Prostate gland (tissue), 2 donors: Measurements from ENCODE around the gene TWF2. TPM values are rescaled to one million over a fixed set of nuclear protein-coding genes. Genes with fewer than 3 reads are reported as not detected.
A peak's percentile ranks its signal among the peaks of the same experiment; 100 is the strongest.

Source experiments
- DNase-seq: peaks from one replicate; pipeline ENCODE4 v3.0.0-alpha.2; 2019; ENCODE audit warnings: low spot score
- H3K27ac ChIP-seq, 2 donors: fragments of 200-600 bp; sonication (generic); 2 replicates each; pipeline ENCODE4 v1.5.1; 2017 to 2019
- H3K27me3 ChIP-seq: fragments of 200-600 bp; sonication (generic); replicated peaks from 2 replicates; pipeline ENCODE4 v1.5.1; 2019; ENCODE audit not compliant: insufficient read depth
- H3K36me3 ChIP-seq, 2 donors: fragments of 200-600 bp; sonication (generic); 1 replicate in 1 of 2; 2 replicates in 1 of 2; pipeline versions ENCODE4 v1.5.1 to v1.8.1; 2017 to 2019
- H3K4me1 ChIP-seq: fragments of 200-600 bp; sonication (generic); replicated peaks from 2 replicates; pipeline ENCODE4 v1.5.1; 2019
- H3K4me3 ChIP-seq, 2 donors: fragments of 200-600 bp; sonication (generic); 2 replicates each; pipeline ENCODE4 v1.5.1; 2017 to 2019
- H3K9me3 ChIP-seq: fragments of 200-600 bp; sonication (generic); 2 replicates; pipeline ENCODE4 v1.5.1; 2017
- CTCF ChIP-seq, 4 experiments: fragments of 200-600 bp in 2 of 4; fragments of 450-650 bp in 2 of 4; sonication (generic) in 2 of 4; IDR thresholded peaks; 1 replicate in 3 of 4; 2 replicates in 1 of 4; pipeline ENCODE4 v1.5.1; 2016 to 2019; ENCODE audit warnings: antibody characterized with exemption in 4 of 4, mild to moderate bottlenecking in 2 of 4, moderate library complexity in 2 of 4
- POLR2A ChIP-seq: fragments of 450-650 bp; IDR thresholded peaks from one replicate; pipeline ENCODE4 v1.6.1; 2016; ENCODE audit warnings: antibody characterized with exemption, mild to moderate bottlenecking
- POLR2AphosphoS5 ChIP-seq: sonication (generic); formaldehyde crosslinking; IDR thresholded peaks from one replicate; pipeline ENCODE4 v1.6.1; 2017; ENCODE audit warnings: antibody characterized with exemption
- WGBS: methylation state at CpG from one replicate; pipeline ENCODE4 v1.1.5; 2018; 5-methylcytosine and 5-hydroxymethylcytosine counted together
- intact Hi-C: fragments of 100-400 bp; cut with DNase I; formaldehyde crosslinking; loops from one replicate; pipeline ENCODE4 v1.14.2; 2022
- total RNA-seq, 2 donors: library from RNA; depleted of rRNA; stranded (reverse); fragments of >200 nt; gene quantifications; one replicate each; pipeline ENCODE4 v1.1.0, GENCODE V29; 2016

The TWF2 gene
- total RNA-seq, 2 donors from 2014 or later: 60.9 to 65.5 TPM

GRCh38 chr3:52270252-52270754, 31.3 kb upstream of the TWF2 start:
- intact Hi-C loops: no loop called here
- Histone ChIP-seq H3K4me1 (peaks cover 15% of the 10 kb centered on the region), H3K27me3 (no peaks in the 10 kb centered on the region), H3K9me3 (no peaks in the 10 kb centered on the region), H3K27ac (peak overlapping the region in 1 of 2 donors; percentile 19), H3K4me3 (no peak overlapping the region), H3K36me3 (no peaks in the 10 kb centered on the region)
- WGBS: 53% methylated on average over 9 of the region's 9 CpGs
- DNase-seq: no peak
- TF ChIP-seq POLR2A (no peak), POLR2AphosphoS5 (no peak), CTCF (IDR thresholded peaks at IDR 0.05) (no peak)

GRCh38 chr3:52269776-52270175, 30.8 kb upstream of the TWF2 start:
- intact Hi-C loops: no loop called here
- 48% methylated on average over 3 of the region's 3 CpGs for WGBS
- Histone ChIP-seq H3K27me3 (no peaks in the 10 kb centered on the region), H3K4me3 (no peak overlapping the region), H3K4me1 (peaks cover 15% of the 10 kb centered on the region), H3K36me3 (no peaks in the 10 kb centered on the region), H3K9me3 (no peaks in the 10 kb centered on the region), H3K27ac (peak overlapping the region in 1 of 2 donors; percentile 19)
- no peak for TF ChIP-seq POLR2A
- no peak for TF ChIP-seq POLR2AphosphoS5
- TF ChIP-seq CTCF (IDR thresholded peaks at IDR 0.05): no peak
- DNase-seq: no peak

- H3K4me3 ChIP-seq: no peak overlapping the region
- H3K4me1 ChIP-seq: peaks cover 20% of the 10 kb centered on the region
- intact Hi-C loops: no loop called here
- H3K9me3 ChIP-seq: no peaks in the 10 kb centered on the region
- DNase-seq: no peak
- no peak overlapping the region for H3K27ac ChIP-seq
- no peaks in the 10 kb centered on the region for H3K36me3 ChIP-seq
- no peaks in the 10 kb centered on the region for H3K27me3 ChIP-seq
- TF ChIP-seq POLR2AphosphoS5 (no peak), POLR2A (no peak), CTCF (IDR thresholded peaks at IDR 0.05) (no peak)
- WGBS: 84% methylated on average over 7 of the region's 7 CpGs
Measured at GRCh38 chr3:52268036-52268435, 29.1 kb upstream of the TWF2 start.

DNA sequence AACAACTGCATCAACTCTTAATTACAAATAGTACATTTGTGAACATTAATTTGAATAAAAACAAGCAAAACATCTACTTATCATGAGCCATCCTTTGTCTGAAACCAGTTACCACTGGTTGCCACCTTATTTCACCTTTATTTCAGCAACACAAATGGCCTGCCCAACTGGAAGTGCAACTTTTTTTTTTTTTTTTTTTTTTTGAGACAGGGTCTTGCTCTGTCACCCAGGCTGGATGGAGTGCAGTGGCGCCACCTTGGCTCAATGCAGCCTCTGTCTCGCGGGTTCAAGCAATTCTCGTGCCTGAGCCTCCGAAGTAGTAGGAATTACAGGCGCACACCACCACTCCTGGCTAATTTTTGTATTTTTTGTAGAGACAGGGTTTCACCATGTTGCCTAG, 26.4 kb upstream of the TWF2 start:
- intact Hi-C loops: no loop called here
- H3K9me3 ChIP-seq: no peaks in the 10 kb centered on the region
- no peak overlapping the region for H3K27ac ChIP-seq
- no peaks in the 10 kb centered on the region for H3K27me3 ChIP-seq
- H3K36me3 ChIP-seq: peaks cover 3 to 10% of the 10 kb centered on the region in 2 donors
- DNase-seq: no peak
- no peak overlapping the region for H3K4me3 ChIP-seq
- H3K4me1 ChIP-seq: peaks cover 13% of the 10 kb centered on the region
- TF ChIP-seq POLR2AphosphoS5: no peak
- no peak for TF ChIP-seq POLR2A
- TF ChIP-seq CTCF (IDR thresholded peaks at IDR 0.05): no peak
- WGBS: 66% methylated on average over 6 of the region's 6 CpGs

DNA sequence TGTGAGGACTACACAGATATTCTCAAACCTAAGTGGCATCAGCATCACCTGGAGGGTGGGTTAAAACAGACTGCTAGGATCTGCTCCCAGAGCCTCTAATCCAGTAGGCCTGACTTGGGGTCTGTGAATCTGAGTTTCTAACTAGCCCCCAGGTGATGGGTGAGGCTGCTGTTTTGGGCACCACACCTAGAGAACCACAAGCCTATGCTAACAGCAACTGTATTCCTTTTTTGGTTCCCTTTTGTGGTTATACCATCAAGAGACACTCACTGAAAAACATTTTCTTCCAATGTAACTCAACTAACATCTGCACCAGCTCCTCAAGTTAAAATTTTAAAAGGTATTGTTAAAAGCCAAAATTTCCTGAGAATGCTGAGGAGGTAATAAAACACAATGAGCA, 23.5 kb upstream of the TWF2 start:
- peak overlapping the region in 1 of 2 donors; percentile 40 for H3K27ac ChIP-seq

More for the DNA sequence above, 23.5 kb upstream of the TWF2 start:
- intact Hi-C loops: no loop called here
- Histone ChIP-seq H3K4me3 (no peak overlapping the region), H3K9me3 (no peaks in the 10 kb centered on the region), H3K36me3 (peaks cover 9 to 30% of the 10 kb centered on the region in 2 donors), H3K27me3 (no peaks in the 10 kb centered on the region), H3K4me1 (peaks cover 13% of the 10 kb centered on the region)
- TF ChIP-seq POLR2A (no peak), POLR2AphosphoS5 (no peak), CTCF (IDR thresholded peaks at IDR 0.05) (no peak)
- DNase-seq: no peak
